HG03066 (cell line): ENCODE measurements around the gene LMF2.
"Not testable (repeated sequence)": the region's sequence is repeated elsewhere in the genome, so short reads cannot be mapped to it uniquely, and the experiment has no call there.

Source experiments
- ATAC-seq: cut with Tn5 transposase; IDR thresholded peaks from one replicate; pipeline ENCODE4 v1.9.1; 2021; ENCODE audit warnings: low read depth; ENCODE audit not compliant: unreplicated experiment

LMF2 gene, protein sequence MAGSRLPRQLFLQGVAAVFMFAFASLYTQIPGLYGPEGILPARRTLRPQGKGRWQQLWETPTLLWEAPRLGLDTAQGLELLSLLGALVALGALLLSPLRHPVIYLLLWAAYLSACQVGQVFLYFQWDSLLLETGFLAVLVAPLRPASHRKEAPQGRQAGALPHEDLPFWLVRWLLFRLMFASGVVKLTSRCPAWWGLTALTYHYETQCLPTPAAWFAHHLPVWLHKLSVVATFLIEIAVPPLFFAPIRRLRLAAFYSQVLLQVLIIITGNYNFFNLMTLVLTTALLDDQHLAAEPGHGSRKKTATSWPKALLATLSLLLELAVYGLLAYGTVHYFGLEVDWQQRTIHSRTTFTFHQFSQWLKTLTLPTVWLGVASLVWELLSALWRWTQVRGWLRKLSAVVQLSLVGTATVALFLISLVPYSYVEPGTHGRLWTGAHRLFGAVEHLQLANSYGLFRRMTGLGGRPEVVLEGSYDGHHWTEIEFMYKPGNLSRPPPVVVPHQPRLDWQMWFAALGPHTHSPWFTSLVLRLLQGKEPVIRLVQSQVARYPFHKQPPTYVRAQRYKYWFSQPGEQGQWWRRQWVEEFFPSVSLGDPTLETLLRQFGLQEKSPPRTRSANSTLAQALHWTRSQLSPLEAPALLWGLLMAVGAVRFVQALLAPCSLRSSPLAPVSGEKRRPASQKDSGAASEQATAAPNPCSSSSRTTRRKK

DNA sequence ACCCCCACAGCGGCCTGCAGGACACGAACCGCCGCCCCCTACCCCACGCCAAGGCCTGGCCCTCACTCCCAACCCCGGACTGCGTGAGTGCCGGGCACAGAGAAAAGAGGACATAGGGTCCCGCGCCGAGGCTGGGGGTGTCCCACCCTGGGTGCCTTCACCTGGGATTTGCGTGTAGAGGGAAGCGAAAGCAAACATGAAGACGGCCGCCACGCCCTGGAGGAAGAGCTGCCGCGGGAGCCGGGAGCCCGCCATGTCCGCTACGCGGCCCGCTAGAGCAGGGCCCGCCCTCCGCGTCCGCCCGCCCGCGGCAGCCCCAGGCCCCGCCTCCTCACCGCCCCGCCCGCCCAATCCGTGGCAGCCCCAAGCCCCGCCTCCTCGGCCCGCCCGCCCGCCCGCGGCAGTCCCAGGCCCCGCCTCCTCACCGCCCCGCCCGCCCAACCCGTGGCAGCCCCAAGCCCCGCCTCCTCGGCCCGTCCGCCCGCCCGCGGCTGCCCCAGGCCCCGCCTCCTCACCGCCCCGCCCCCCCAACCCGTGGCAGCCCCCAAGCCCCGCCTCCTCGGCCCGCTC lies at the start of gene LMF2:
TSS of gene LMF2 (minus strand) at position 282 of the 570 bp plus-strand sequence. CDS start at position 255, 27 bp downstream.
- ATAC-seq, result peak; percentile 54

DNA sequence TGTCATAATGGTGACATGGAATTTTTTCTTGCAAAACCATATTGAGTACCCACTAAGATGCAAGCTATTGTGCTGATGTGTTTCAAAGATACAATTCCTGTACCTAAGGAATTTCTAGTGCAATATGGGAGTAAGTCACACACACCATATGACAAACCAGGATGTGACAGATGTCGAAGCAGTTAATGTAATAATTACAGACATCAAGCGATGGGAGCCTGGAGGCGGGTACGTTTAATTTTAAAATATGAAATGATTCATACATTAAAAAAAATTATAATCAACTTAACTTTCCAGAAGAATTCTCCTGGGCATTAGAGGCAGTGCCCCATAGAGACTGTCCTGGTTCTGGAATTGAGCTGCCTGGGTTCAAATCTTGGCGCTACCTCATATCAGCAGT lies 49.2 kb upstream of the LMF2 start:
- ATAC-seq, result no peak

DNA sequence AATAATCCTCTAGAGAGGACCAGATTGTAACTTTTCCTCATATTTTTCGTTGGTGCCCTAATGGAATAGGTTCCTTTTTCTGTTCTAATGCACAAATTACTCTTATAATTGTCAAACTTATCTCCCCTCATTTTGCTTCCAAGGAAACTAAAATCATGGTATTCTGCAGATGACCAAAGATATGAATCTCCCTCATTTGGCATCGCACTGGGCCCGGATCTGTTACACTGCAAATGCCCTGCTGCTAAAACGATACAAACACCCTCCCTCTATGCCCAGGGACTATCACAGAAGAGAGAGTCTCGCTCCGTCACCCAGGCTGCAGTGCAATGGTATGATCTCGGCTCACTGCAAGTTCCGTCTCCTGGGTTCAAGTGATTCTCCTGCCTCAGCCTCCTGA lies 45.8 kb upstream of the LMF2 start:
- ATAC-seq, result no peak

DNA sequence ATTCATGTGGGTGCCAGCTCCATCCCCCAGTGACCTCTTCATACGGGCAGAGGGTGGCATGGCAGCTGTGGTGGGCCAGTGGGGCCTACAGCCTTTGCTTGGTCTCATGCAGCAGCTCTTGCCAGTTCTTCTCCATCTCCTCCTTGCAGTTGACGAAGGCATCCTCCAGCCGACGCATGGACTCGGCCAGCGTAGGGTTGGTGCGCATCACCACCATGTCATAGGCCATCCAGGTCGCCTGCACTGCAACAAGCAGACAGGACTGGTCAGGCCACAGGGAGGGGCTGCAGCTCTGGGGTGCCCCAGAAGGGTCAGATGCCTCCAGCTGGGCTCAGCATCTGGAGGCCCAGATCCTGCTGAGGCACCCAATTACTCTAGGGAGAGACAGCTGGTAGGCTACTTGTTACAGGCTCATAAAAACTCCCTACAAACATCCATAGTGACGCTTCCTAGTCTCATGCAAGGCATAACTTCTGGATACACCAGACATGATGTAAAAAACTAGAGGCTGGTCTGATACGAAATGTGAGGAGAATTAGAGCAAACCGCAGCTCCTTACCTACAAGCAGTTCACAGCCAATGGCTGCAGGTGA lies 43.8 kb upstream of the LMF2 start:
- ATAC-seq, result no peak

DNA sequence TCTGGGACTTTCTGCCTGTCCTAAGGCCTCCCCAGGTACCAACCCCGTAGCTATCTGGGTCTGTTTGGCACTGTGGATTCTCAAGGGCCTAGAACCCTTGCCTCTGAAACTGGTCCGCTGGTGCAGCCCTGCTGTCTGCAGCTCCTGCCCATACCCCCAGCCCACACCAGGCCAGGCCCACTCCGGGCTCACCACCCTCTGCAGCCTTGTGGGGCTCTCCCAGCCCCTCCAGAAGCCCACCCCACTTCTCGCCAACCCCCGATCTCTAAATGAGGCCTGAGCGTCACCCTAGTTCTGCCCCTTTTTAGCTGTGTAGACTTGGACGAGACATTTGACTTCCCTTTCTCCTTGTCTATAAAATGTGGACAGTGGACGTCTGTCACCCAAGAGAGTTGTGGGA lies 42.9 kb upstream of the LMF2 start:
- no peak for ATAC-seq

DNA sequence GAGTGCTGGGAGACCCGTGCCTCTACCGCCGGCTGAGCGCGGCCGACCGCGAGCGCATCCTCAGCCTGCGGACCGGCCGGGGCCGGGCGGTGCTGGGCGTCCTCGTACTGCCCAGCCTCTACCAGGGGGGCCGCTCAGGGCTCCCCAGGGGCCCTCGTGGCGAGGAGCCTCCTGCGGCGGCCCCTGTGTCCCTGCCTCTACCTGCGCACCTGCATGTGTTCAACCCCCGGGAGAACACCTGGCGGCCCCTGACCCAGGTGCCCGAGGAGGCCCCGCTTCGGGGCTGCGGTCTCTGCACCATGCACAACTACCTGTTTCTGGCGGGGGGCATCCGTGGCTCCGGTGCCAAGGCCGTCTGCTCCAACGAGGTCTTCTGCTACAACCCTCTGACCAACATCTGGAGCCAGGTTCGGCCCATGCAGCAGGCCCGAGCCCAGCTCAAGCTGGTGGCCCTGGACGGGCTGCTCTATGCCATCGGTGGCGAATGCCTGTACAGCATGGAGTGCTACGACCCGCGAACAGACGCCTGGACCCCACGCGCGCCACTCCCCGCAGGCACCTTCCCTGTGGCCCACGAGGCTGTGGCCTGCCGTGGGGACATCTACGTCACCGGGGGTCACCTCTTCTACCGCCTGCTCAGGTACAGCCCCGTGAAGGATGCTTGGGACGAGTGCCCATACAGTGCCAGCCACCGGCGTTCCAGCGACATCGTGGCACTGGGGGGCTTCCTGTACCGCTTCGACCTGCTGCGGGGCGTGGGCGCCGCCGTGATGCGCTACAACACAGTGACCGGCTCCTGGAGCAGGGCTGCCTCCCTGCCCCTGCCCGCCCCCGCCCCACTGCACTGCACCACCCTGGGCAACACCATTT lies 41.7 kb upstream of the LMF2 start:
- no peak for ATAC-seq

DNA sequence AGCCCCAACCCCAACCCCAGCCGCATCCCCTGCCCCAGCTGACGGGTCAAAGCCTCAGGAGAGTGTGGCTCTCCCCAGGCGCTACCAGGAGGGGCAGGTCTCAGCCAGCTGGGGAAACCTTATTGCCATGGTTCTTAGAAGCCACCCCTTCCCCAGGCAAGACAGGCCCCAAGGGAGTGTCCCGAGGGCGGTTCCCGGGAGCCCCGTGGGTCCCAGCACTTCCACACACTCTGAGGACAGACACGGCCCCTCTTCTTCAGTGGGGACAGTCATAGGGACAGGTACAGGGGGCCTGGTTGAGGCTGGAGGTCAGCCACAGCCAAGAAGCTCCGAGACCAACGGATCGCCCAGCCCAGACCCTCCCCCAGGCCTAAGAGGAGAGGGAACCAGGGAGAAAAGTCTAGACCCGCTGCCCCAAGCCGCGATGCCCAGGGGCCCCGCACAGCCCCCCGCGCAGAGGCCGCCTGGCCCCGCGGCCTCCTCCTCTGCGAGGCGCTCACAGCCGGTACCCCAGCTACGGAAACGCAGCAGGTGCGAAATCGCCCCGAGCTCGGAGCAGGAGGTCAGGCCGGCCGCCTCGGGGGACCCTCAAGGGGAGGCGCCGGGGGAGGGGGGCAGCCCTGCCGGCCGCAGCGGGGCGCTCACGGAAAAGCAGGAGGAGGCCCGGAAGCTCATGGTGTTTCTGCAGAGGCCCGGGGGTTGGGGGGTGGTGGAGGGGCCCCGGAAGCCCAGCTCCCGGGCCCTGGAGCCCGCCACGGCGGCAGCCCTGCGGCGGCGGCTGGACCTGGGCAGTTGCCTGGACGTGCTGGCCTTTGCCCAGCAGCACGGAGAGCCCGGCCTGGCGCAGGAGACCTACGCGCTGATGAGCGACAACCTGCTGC lies 40.8 kb upstream of the LMF2 start:
- ATAC-seq, result no peak

DNA sequence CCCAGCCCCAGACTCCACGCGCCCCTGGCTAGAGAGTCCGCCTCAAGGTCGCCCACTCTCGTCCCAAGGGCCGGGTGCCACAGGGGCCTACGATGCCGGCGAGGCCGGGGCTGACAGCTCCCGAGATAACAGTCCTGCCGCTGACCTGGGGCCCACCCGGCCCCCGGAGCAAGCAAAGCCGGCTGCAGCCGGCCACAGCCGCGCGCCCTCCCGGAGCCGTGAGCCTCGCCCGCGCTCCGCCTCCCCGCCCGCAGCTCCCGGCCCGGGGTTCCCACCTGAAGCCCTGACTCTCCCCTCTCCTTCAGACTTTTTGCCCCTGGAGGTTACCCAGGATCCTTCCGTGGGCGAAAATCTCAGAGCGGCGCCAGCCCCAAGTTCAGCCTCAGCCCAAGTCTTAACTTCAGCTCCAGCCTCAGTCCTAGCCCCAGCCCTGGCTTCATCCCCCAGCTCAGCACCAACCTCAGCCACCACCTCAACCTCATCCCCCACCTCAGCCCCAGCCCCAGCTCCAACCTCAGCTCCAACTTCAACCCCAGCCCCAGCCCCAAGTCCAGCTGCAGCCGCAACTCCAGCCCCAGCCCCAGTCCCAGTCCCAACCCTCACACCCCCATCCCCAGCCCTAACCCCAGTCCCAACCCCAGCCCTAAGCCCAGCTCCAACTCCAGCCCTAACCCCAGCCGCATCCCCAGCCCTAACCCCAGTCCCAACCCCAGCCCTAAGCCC lies 39.9 kb upstream of the LMF2 start:
- ATAC-seq, result no peak

DNA sequence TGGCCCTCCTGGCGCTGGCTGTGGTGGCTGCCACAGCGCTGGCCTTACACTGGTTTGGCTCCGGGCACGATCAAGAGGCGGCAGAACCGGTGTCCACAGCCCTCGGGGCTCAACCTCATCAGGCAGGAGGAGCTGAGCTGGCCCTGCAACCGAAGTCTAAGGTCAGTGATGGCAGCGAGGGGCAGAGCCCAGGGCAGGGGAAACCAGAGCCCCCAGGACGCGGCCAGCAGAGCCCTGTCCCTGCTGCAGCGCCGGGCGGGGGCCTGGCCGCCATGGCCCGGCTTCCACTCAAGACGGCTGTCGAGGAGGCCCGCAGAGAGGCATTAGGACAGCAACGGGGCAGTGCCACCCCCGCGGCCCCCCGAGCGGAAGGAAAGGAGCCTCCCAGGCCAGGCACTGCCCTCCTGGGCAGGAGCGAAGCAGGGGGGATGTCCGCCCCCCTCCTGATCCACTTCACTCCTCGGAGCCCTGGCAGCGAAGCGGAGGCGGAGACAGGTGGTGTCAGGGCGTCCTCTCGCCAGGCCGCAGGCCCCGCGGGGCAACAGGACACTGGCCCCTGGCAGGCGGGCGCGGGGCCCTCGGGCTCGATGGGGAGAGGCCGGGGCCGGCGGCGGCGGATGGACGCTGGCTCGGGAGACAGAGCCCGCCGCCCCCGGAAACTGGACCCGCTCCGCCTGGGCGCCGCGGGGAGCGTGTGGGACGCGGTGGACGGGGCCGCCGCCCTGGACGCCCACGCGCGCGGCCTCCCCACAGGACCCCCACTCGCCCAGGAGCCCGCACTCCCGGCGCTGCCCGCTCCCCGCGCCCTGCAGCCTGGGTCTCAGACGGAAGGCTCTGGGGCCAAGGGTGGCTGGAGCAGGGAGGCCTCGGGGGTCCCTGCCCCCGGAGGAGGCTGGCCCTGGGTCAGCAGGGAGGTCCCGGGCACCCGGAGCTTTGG lies 39.1 kb upstream of the LMF2 start:
- no peak for ATAC-seq

DNA sequence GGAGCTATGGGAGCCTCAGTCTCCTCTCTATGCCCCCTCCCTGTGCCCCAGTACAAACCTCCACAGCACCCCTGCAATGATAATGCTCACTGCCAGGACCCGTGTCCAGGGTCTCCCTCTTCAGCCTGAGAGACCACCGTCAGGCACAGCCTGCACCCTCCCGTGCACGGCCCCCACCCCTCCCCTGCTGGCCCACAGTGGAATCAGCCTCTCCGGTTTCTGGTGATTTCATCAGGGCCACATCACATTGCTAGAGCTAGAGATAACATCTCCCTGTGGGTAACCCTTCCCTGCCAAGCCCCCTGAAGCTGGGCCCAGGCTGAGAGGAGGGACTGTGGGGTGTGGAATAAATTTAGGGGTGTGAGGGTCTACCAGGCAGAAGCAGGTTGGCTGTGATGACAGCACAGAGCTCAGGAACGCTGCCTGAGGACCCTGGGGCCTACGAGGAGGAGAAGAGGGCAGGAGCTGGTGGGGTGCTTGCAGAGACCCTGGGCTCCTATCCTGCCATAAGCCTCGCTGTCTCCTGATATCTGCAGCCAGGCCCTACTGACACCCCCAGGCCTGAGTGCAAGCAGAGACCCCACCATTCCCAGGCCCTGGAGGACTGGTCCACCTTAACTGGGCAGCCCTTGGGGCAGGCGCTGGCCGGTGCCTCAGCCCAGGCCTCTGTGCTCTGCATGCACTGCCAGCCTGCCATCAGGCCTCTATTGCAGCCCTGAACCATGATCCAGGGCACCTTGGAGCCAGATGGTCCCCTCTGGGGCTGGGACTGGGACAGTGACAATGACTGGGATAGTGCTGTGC lies 38.2 kb upstream of the LMF2 start, which contains the start of gene KLHDC7B:
TSS of gene KLHDC7B (plus strand) at position 378 of the 804 bp plus-strand sequence. CDS start at position 723, 345 bp downstream.
- ATAC-seq, result no peak

DNA sequence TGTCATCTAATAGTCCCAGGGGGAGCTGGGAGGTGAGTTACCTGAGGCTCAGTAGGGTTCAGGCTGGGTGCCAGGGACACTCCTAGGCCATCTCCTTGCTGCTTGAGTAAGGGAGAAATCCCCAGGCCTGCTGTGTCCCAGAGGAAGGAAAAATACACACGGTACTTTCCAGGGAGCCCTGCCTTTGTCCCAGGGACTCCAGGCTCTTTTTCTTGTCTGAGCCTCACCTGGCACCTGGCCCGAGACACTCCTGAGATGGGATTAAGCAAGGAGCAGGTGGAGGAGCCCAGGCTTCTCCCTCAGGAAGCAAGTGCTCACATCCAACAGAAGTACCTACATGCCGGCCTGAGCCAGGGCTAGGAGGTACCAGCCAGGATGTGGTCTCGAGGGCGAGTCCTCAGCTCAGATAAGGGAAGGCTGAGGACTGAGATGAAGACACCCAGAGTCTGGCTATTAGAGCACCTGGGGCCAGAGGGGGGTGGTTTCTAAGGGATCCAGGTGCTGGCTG lies 37.3 kb upstream of the LMF2 start:
- ATAC-seq, result no peak

DNA sequence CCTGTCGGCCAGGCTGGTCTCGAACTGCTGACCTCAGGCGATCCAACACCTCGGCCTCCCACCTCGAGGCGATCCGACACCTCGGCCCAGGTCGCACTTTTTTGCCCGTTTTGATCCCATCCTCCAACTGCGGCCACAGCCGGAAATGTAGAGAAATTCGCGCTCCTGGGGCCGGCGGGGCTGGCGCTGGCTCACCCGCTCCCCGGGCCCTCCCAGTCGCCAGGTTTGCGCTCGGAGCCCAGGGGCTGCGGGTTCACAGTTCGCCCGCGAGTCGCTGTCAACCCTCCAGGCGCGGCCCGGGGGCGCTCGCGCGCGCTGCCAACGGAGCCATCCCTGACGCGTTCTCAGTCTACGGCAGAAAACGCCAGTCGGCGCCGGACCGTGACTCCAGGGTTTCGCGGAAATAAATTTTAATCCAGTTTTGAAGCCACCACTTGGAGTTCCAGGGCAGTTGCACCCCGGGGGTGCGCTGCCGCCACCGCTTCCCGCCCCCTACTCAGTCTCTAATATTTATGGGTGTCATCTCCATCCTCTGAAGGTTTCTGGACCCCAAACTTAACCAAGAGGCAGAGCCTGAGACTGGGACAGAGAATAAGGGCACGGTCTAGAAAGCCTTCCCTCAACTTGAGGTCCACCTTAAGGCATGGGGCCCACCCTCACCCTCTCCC lies 36.7 kb upstream of the LMF2 start:
- no peak for ATAC-seq

DNA sequence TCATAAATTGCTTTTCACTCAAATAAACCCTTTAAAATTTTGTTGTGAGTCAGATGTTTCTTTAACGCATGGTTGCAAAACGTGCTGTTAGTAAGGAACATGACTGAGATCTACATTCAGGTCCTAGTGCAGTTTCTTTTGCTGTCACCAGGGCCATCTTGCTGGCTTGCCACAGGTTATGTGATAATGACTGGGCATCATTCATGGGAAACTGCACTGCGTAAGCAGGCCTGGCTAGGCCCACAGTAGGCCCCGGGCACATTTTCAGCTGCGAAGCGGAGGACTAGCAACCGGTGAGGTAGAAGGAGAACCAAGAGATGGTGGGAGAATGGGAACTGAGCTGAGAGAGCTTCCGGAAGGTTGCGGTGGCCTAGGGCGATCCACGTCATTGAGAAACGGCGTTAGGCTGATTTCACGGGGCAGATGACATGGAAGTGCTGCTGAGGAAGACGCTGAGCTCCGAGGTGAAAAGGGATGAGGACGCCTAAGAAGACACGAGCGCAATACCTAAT lies 35.0 kb upstream of the LMF2 start:
- no peak for ATAC-seq

DNA sequence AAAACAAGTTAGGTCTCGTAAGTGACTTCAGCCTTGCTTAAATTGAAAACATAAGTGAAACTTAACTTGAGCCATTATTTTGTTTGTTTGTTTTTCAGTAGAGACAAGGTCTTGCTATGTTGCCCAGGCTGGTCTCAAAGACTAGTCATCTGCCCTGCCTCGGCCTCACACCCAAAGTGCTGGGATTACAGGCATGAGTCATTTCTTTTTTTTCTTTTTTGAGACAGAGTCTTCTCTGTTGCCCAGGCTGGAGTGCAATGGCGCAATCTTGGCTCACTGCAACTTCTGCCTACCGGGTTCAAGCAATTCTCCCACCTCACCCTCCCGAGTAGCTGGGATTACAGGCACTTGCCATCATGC lies 34.1 kb upstream of the LMF2 start:
- ATAC-seq, result not testable (repeated sequence)

DNA sequence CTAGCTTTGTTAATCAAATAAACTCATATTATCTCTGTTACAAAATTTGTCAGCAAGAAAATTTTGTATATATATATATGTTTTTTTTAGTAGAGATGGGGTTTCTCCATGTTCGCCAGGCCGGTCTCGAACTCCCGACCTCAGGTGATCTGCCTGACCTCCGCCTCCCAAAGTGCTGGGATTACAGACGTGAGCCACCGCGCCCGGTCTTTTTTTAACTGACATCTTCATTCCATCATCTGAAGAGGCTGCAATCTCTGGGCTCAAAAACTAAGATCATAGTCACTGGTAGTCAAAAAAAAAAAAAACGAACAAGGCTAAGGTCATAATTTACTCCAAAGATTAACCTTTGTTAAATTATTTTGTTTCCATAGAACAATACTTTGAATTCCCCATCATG lies 32.9 kb upstream of the LMF2 start:
- no peak for ATAC-seq

DNA sequence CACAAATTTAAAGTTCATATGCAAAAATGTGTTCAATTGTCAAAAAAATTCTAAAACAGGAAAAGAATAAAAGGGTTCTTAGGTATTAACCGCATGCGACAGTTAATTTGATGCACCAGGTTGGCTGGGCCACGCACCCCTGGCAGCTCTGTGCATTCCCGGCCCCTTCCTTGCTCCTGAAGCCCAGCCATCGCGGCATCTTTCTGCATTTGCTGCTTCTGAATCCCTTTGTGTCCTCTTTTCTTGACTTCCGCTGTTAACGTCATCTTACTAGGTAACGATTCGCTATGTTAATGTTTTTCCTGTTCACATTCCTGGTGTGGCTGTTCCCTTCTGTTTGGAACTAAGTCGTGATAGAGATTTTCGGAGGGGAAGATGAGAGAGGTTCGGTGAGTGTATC lies 30.3 kb upstream of the LMF2 start:
- ATAC-seq, result no peak
